DND-41 (cell line): Measurements from ENCODE around the gene EPX.
"Not testable (repeated sequence)": the region's sequence is repeated elsewhere in the genome, so short reads cannot be mapped to it uniquely, and the experiment has no call there.

Source experiments
- ATAC-seq: fragments of 200-7000 bp; cut with Tn5 transposase; 3 replicates; pipeline ENCODE4 v1.9.1; 2021; ENCODE audit warnings: low read depth; ENCODE audit not compliant: insufficient read depth
- DNase-seq: peaks from one replicate; pipeline ENCODE4 v3.0.0-alpha.2; 2020
- H2AFZ ChIP-seq: 2 replicates; pipeline ENCODE4 v1.6.0; 2012; ENCODE audit warnings: low read depth, low read length
- H3K27ac ChIP-seq: 2 replicates; pipeline ENCODE4 v1.5.1; 2012; ENCODE audit warnings: low read length, inconsistent platforms
- H3K27me3 ChIP-seq: fragments of 200-600 bp; sonication (generic); 2 replicates; pipeline ENCODE4 v1.6.0; 2012; ENCODE audit warnings: low read length, mild to moderate bottlenecking, inconsistent platforms; ENCODE audit not compliant: insufficient read depth, poor library complexity
- H3K36me3 ChIP-seq: 2 replicates; pipeline ENCODE4 v1.5.1; 2012; ENCODE audit warnings: low read length, inconsistent platforms; ENCODE audit not compliant: insufficient read depth
- H3K4me1 ChIP-seq: 2 replicates; pipeline ENCODE4 v1.5.1; 2012; ENCODE audit warnings: mild to moderate bottlenecking, low read length; ENCODE audit not compliant: insufficient read depth
- H3K4me2 ChIP-seq: 2 replicates; pipeline ENCODE4 v1.6.0; 2012; ENCODE audit warnings: mild to moderate bottlenecking, moderate library complexity, low read length, inconsistent platforms; ENCODE audit not compliant: insufficient read depth
- H3K4me3 ChIP-seq, 2 experiments: fragments of 200-600 bp in 1 of 2; shearing (Covaris generic) in 1 of 2; 2 replicates each; pipeline ENCODE4 v1.5.1; 2012 to 2016; ENCODE audit warnings: inconsistent platforms in 2 of 2, low read length in 2 of 2, mild to moderate bottlenecking in 2 of 2, low read depth in 1 of 2, moderate library complexity in 1 of 2
- H3K79me2 ChIP-seq: 2 replicates; pipeline ENCODE4 v1.6.0; 2012; ENCODE audit warnings: low read length, inconsistent platforms; ENCODE audit not compliant: insufficient read depth
- H3K9ac ChIP-seq: 2 replicates; pipeline ENCODE4 v1.6.0; 2012; ENCODE audit warnings: low read depth, mild to moderate bottlenecking, inconsistent platforms, low read length, moderate library complexity
- H3K9me3 ChIP-seq: 2 replicates; pipeline ENCODE4 v1.5.1; 2012; ENCODE audit warnings: low read length, moderate library complexity, mild to moderate bottlenecking, inconsistent platforms; ENCODE audit not compliant: insufficient read depth, severe bottlenecking
- H4K20me1 ChIP-seq: 2 replicates; pipeline ENCODE4 v1.6.0; 2012; ENCODE audit warnings: low read length; ENCODE audit not compliant: insufficient read depth
- EZH2 ChIP-seq: IDR thresholded peaks from 3 replicates; pipeline ENCODE4 v1.6.1; 2012; ENCODE audit warnings: borderline replicate concordance, low read depth, mild to moderate bottlenecking, moderate library complexity, low read length, inconsistent platforms; ENCODE audit not compliant: severe bottlenecking
- TF ChIP-seq, protein P1 (sequence below): IDR thresholded peaks from 2 replicates; pipeline ENCODE4 v1.5.1; 2012; ENCODE audit warnings: borderline replicate concordance, low read length, moderate library complexity, mild to moderate bottlenecking; ENCODE audit not compliant: poor library complexity, severe bottlenecking; ENCODE audit errors: extremely low read depth

The EPX gene, protein sequence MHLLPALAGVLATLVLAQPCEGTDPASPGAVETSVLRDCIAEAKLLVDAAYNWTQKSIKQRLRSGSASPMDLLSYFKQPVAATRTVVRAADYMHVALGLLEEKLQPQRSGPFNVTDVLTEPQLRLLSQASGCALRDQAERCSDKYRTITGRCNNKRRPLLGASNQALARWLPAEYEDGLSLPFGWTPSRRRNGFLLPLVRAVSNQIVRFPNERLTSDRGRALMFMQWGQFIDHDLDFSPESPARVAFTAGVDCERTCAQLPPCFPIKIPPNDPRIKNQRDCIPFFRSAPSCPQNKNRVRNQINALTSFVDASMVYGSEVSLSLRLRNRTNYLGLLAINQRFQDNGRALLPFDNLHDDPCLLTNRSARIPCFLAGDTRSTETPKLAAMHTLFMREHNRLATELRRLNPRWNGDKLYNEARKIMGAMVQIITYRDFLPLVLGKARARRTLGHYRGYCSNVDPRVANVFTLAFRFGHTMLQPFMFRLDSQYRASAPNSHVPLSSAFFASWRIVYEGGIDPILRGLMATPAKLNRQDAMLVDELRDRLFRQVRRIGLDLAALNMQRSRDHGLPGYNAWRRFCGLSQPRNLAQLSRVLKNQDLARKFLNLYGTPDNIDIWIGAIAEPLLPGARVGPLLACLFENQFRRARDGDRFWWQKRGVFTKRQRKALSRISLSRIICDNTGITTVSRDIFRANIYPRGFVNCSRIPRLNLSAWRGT

DNA sequence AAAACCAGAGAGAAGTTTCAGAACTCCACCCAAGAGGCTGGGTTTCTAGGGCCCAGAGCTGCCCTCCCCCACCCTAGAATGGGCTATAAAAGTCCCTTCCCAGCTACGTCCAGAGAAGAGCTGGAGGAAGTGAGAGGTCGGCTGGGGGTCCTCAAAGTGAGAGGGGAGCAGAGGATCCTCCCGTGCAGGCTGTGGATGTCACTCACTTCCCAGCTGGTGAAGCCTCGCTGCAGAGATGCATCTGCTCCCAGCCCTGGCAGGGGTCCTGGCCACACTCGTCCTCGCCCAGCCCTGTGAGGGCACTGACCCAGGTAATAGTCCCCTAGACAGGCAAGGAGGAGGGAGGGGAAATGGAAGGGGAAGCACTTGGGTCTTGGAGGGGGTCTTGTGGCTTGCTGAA lies at the start of gene EPX:
Gene EPX (plus strand): TSS at position 115 of the 400 bp plus-strand sequence. CDS start 121 bp downstream, at position 236.
- no peaks in the 10 kb centered on the region; the same call in 1 of the 2 replicates for H4K20me1 ChIP-seq
- no peak within 1 kb of the TSS for H2AFZ ChIP-seq
- no peaks in the 10 kb centered on the region for H3K27me3 ChIP-seq
- H3K27ac ChIP-seq, result no peak within 1 kb of the TSS
- no peaks in the 10 kb centered on the region for H3K36me3 ChIP-seq
- no peaks in the 10 kb centered on the region for H3K79me2 ChIP-seq
- H3K9me3 ChIP-seq, result no peaks in the 10 kb centered on the region
- TF ChIP-seq EZH2, result no peak
- no peaks in the 10 kb centered on the region for H3K4me1 ChIP-seq
- no peak within 1 kb of the TSS for H3K4me2 ChIP-seq
- H3K4me3 ChIP-seq, result no peak within 1 kb of the TSS
- ATAC-seq, result no peak
- no peak for DNase-seq
- no peak within 1 kb of the TSS for H3K9ac ChIP-seq

DNA sequence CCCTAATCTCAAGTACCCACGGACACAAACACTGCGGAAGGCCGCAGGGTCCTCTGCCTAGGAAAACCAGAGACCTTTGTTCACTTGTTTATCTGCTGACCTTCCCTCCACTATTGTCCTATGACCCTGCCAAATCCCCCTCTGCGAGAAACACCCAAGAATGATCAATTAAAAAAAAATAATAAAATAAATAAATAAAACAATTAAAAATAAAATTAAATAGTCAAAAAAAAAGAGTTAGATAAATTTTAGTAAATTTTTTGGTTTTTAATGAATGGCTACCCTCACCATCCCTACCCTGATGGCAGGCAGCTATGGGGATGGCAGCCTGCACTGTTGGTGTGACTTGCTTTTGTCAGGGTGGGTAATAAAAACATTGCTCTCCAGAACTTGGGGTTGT lies 49.2 kb upstream of the EPX start:
- ATAC-seq, H3K9ac ChIP-seq, H3K27ac ChIP-seq, H3K36me3 ChIP-seq, H3K4me1 ChIP-seq, H3K9me3 ChIP-seq, H4K20me1 ChIP-seq, H3K4me2 ChIP-seq, H3K4me3 ChIP-seq, DNase-seq, H3K79me2 ChIP-seq, H2AFZ ChIP-seq: not testable (repeated sequence)
- peaks cover 10% of the 10 kb centered on the region for H3K27me3 ChIP-seq

DNA sequence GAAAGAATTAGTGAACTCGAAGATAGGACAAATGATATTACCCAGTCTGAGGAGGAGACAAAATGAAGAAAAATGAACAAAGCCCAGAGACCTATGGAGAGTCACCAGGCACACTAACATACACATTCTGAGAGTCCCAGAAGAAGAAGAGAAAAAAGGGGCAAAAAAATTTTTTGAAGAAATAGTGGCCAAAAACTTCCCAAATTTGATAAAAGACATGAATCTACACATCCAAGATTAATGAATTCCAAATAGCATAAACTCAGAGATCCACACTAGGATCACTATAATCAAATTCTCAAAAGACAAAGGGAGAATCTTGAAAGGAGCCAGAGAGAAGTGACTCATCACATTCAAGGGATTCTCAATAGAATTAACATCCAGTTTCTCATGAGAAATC lies 47.7 kb upstream of the EPX start:
- DNase-seq (no peak), ATAC-seq (no peak)
- Histone ChIP-seq H3K27me3 (peaks cover 18% of the 10 kb centered on the region), H4K20me1 (no peaks in the 10 kb centered on the region), H3K4me3 (no peak overlapping the region), H3K9ac (no peak overlapping the region), H3K79me2 (no peaks in the 10 kb centered on the region), H2AFZ (no peak overlapping the region), H3K4me1 (no peaks in the 10 kb centered on the region), H3K36me3 (no peaks in the 10 kb centered on the region), H3K27ac (no peak overlapping the region), H3K9me3 (no peaks in the 10 kb centered on the region), H3K4me2 (no peak overlapping the region)
- TF ChIP-seq, protein P1, sequence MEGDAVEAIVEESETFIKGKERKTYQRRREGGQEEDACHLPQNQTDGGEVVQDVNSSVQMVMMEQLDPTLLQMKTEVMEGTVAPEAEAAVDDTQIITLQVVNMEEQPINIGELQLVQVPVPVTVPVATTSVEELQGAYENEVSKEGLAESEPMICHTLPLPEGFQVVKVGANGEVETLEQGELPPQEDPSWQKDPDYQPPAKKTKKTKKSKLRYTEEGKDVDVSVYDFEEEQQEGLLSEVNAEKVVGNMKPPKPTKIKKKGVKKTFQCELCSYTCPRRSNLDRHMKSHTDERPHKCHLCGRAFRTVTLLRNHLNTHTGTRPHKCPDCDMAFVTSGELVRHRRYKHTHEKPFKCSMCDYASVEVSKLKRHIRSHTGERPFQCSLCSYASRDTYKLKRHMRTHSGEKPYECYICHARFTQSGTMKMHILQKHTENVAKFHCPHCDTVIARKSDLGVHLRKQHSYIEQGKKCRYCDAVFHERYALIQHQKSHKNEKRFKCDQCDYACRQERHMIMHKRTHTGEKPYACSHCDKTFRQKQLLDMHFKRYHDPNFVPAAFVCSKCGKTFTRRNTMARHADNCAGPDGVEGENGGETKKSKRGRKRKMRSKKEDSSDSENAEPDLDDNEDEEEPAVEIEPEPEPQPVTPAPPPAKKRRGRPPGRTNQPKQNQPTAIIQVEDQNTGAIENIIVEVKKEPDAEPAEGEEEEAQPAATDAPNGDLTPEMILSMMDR, result no peak
- TF ChIP-seq EZH2, result no peak

DNA sequence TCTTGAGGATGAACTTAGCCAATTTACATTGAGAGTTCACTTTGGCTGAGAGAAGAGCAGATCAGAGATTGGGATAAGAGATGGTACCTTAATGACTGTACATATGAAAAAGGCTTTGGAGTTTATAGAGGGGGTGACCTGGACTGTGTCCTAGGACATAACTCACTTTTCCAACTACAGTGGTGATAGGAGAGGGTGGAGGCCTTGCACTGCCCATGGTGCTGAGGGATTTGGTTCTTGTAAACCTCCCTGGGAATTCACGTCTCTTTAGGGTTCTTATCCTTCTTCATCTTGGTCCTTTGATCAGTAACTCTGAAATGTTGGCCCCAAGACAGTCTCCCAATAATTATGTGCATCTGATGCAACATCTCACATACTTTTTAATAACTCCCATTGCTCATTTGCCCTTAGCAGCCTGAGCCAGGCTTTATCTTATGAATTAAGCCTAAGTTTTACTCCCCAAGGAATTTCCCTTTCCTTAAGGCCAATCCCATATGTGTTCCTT lies 44.5 kb upstream of the EPX start, which contains the start of gene OR4D1:
Gene OR4D1 (plus strand): TSS at position 455 of the 505 bp plus-strand sequence. CDS start 6,770 bp downstream, outside the sequence.
- Histone ChIP-seq H3K9ac (no peak within 1 kb of the TSS), H3K9me3 (no peaks in the 10 kb centered on the region), H3K27ac (no peak within 1 kb of the TSS), H3K36me3 (no peaks in the 10 kb centered on the region), H4K20me1 (no peaks in the 10 kb centered on the region), H3K4me3 (no peak within 1 kb of the TSS), H3K4me2 (no peak within 1 kb of the TSS), H3K27me3 (peaks cover 18% of the 10 kb centered on the region), H3K4me1 (peaks cover 8% of the 10 kb centered on the region), H3K79me2 (no peaks in the 10 kb centered on the region), H2AFZ (no peak within 1 kb of the TSS)
- ATAC-seq, result no peak
- no peak for TF ChIP-seq EZH2
- TF ChIP-seq, protein P1, result no peak
- DNase-seq, result no peak
